ENCODE measurements around the gene THBS1.
A peak's percentile ranks its signal among the peaks of the same experiment; 100 is the strongest.

The THBS1 gene

DNA sequence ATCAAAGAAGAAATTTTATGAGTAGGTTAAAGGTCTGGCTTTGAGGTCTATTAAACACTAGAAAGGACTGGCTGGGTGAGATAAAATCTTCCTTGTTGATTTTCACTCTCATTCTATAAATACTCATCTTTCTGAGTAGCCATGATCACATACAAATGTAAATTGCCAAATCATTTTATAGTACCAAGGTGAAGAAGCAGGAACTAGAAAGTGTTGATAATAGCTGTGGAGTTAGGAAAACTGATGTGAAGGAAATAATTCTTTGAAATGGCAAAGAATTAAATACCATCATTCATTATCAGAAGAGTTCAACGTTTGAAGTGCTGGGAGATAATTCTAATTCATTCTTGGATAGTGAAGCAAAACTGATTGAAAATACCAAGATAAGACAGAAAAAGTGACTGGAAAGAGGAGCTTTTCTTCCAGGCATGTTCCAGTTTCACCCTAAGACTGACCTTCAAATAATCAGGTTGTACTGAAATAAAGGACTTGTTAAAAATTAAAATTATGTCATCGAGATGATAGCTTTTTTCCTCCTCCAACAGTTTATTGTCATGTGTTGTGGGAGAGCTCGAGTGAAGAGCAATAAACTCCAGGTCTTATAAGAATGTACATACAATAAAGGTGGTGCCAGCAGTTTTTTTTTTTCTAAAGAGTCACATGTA is 17.4 kb downstream of the THBS1 start:
- Histone ChIP-seq H3K36me3 (ENCODE audit: insufficient read depth, low read length) (peaks cover 34% of the 10 kb centered on the region), H3K27ac (ENCODE audit: low read depth, low read length) (peak overlapping the region; percentile 3), H3K4me3 (ENCODE audit: low read depth in 1 of 2, low read length in 2 of 2) (no peak overlapping the region), H3K4me1 (ENCODE audit: insufficient read depth, low read length) (peaks cover 22% of the 10 kb centered on the region), H3K9me3 (ENCODE audit: low read length) (no peaks in the 10 kb centered on the region), H3K9ac (ENCODE audit: low read length) (no peak overlapping the region), H3K27me3 (ENCODE audit: control insufficient read depth in 1 of 2, insufficient read depth in 2 of 2, low read length in 2 of 2) (no peaks in the 10 kb centered on the region)

DNA sequence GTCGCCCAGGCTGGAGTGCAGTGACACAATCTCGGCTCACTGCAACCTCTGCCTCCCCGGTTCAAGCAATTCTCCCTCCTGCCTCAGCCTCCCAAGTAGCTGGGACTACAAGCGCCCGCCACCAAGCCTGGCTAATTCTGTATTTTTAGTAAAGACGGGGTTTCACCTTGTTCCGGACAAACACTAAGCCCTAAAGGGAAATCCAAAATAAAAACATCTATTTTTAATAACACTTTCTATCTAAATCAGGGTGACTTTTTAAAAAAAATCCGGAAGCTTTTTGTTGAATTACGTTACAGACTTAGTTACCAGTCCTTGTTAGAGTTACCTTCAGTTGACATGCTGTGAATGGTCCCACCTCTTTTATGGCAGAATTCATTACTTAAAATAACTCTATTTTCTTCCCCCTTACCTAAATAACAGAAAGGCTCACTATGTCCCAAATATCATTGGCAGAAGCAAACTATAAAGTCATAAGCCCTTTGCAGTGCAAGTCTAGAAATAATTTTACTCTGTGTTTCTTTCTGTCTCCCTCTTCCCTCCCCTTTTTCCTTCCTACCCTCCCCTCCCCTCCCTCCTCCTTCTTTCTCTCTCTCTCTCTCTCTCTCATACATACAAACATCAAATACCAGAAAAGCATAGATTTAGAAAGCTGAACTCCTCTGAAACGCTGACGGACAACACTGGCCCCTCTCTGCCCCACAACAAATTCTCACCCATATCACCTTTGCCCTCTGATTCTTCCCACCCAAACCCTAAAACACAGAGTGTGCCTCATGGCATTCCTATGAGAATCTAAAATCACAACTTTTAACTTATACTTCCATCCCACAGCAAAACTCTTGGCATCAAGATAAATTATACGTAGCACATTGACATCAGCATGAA is 18.3 kb downstream of the THBS1 start:
- H3K27ac ChIP-seq (ENCODE audit: low read depth, low read length): no peak overlapping the region
- no peak overlapping the region for H3K4me3 ChIP-seq (ENCODE audit: low read depth in 1 of 2, low read length in 2 of 2)
- no peaks in the 10 kb centered on the region for H3K9me3 ChIP-seq (ENCODE audit: low read length)
- no peaks in the 10 kb centered on the region for H3K27me3 ChIP-seq (ENCODE audit: control insufficient read depth in 1 of 2, insufficient read depth in 2 of 2, low read length in 2 of 2)
- peaks cover 13% of the 10 kb centered on the region for H3K4me1 ChIP-seq (ENCODE audit: insufficient read depth, low read length)
- H3K36me3 ChIP-seq (ENCODE audit: insufficient read depth, low read length): peaks cover 26% of the 10 kb centered on the region
- H3K9ac ChIP-seq (ENCODE audit: low read length): no peak overlapping the region

DNA sequence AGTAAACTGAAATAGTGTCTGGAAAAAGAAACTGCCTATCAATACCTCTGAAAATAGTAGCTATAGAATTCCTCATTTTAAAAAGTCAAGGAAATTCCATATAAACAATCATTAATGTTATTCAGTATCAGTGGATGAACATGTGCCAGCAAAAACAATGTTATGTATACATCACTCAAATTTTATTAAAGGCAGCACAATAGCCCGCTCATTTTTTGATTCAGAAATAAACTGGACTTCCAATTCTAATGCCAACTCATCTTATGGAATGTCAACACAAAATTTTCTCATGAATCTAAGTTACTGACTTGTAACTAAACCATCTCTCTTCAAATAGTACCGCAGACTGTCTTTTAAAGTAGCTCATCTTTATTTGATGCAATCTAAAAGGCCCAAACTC is 19.0 kb downstream of the THBS1 start:
- Histone ChIP-seq H3K27me3 (ENCODE audit: control insufficient read depth in 1 of 2, insufficient read depth in 2 of 2, low read length in 2 of 2) (no peaks in the 10 kb centered on the region), H3K9me3 (ENCODE audit: low read length) (no peaks in the 10 kb centered on the region), H3K4me3 (ENCODE audit: low read depth in 1 of 2, low read length in 2 of 2) (no peak overlapping the region), H3K9ac (ENCODE audit: low read length) (no peak overlapping the region), H3K4me1 (ENCODE audit: insufficient read depth, low read length) (peaks cover 11% of the 10 kb centered on the region), H3K27ac (ENCODE audit: low read depth, low read length) (no peak overlapping the region), H3K36me3 (ENCODE audit: insufficient read depth, low read length) (peaks cover 19% of the 10 kb centered on the region)

DNA sequence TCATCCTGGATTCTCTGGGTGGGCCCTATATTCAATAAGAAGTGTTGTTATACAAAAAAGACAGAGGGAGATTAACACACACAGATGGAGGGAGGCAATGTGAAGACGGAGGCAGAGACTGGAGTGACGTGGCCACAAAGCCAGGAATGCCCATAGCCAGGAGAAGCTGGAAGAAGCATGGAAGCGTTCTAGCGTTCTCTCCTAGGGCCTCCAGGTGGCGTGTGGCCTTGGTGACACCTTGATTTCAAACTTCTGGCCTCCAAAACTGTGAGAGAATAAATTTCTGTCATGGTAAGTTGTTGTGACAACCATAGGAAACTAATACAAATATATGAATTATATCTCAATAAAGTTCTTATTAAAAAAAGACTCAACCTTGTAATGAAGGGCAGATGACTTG is 21.3 kb downstream of the THBS1 start:
- Histone ChIP-seq H3K9ac (ENCODE audit: low read length) (no peak overlapping the region), H3K9me3 (ENCODE audit: low read length) (no peaks in the 10 kb centered on the region), H3K27me3 (ENCODE audit: control insufficient read depth in 1 of 2, insufficient read depth in 2 of 2, low read length in 2 of 2) (no peaks in the 10 kb centered on the region), H3K27ac (ENCODE audit: low read depth, low read length) (no peak overlapping the region), H3K4me3 (ENCODE audit: low read depth in 1 of 2, low read length in 2 of 2) (no peak overlapping the region), H3K4me1 (ENCODE audit: insufficient read depth, low read length) (peaks cover 7% of the 10 kb centered on the region), H3K36me3 (ENCODE audit: insufficient read depth, low read length) (no peaks in the 10 kb centered on the region)

DNA sequence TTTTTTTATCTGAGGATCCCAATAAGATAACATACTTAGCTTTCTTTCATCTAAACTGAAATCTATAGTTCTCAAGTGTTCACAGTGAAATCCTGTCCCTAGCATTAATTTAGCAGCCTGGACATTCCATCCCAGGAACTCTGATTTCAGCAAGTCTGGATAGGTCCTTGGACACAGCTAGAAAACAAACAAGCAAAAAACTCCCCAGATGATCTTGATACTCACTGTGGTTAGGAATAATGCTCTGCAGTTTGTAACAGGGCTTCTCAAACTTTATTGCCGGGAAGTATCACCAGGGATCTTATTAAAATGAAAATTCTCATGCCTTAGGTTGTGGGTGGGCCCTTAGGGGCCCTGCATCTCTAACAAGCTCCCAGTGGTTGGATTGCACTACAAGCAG is 24.3 kb downstream of the THBS1 start:
- H3K4me1 ChIP-seq (ENCODE audit: insufficient read depth, low read length): no peaks in the 10 kb centered on the region
- H3K36me3 ChIP-seq (ENCODE audit: insufficient read depth, low read length): no peaks in the 10 kb centered on the region

DNA sequence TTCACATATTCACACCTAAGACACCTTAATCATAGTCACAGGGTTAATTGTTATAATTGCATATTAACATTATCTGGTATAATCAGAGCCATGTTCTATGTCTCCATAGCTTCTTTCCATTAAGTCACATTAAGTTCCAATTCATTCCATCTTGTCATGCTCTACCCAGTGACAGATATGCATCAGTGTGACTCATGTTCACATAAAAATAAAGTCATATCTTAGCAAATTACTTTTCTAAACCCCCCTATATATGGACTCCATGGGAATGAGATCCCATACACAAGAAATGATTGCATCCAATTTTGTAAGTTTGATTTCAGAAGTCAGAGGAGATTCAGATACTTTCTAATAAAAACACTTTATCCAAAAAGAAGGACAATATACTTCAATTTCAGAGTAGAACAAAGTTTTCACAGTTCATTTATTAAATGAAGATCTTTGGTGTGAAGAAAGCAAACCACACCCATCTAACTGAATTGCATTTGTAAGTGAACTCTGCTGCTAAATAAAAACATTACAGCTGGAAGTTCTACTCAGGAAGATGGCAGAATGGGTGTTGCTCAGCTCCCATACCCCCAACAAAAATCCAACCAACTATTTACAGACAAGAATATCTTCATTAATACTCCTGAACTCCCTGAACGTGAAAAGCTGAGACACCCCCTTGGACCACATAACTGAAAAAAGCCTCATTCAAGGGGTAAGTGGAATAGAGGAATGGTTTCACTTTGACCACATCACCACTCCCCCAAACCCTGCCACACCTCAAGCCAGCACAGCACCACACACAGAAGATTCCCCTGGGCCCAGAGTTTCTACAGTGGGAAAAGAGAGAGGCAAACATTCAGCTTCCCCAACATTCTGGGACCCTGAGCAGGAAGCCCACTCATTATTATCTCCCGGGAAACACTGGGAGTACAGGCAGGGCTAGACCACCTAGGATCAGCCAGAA is 27.6 kb downstream of the THBS1 start:
- no peak overlapping the region for H3K27ac ChIP-seq (ENCODE audit: low read depth, low read length)

More for the DNA sequence above, 24.3 kb downstream of the THBS1 start:
- no peaks in the 10 kb centered on the region for H3K9me3 ChIP-seq (ENCODE audit: low read length)
- no peak overlapping the region for H3K9ac ChIP-seq (ENCODE audit: low read length)
- no peak overlapping the region for H3K4me3 ChIP-seq (ENCODE audit: low read depth in 1 of 2, low read length in 2 of 2)
- H3K27ac ChIP-seq (ENCODE audit: low read depth, low read length): no peak overlapping the region
- H3K27me3 ChIP-seq (ENCODE audit: control insufficient read depth in 1 of 2, insufficient read depth in 2 of 2, low read length in 2 of 2): no peaks in the 10 kb centered on the region

DNA sequence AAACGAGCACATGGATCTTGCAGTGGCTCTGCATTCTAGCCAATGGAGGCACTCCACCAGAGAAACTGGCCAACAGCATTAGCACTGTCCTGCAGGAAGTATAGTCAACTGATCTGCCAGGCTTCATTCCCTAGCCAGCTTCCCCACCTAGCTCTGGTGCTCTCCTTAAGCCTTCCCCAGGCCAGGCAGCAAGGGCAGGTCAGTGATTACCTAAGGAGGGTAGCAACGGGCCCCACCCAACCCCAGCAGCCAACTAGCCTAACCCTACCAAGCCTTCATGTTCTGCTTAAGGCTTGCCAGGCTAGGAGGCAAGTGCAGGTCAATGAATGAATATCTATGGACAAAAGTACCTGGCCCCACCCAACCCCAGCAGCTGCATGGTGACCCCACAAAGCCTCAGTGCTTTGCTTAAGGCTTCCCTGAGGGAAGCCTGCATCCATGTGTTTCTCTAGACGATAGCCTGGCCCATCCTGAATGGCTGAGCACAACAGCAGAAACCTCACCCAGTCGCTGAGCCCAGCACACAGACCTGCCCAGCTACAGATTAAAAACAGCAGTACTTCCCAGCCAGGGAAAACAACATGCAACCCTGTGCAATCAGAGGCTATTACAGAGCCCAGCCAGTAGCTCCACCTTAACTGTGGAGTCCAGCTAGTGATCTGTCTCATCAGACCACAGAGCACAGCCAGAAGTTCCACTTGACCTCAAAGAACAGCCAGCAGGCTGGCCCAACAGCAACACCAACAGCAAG is 28.5 kb downstream of the THBS1 start:
- Histone ChIP-seq H3K27me3 (ENCODE audit: control insufficient read depth in 1 of 2, insufficient read depth in 2 of 2, low read length in 2 of 2) (no peaks in the 10 kb centered on the region), H3K4me3 (ENCODE audit: low read depth in 1 of 2, low read length in 2 of 2) (no peak overlapping the region), H3K27ac (ENCODE audit: low read depth, low read length) (no peak overlapping the region)

More for the DNA sequence above, 27.6 kb downstream of the THBS1 start:
- no peaks in the 10 kb centered on the region for H3K4me1 ChIP-seq (ENCODE audit: insufficient read depth, low read length)
- H3K27me3 ChIP-seq (ENCODE audit: control insufficient read depth in 1 of 2, insufficient read depth in 2 of 2, low read length in 2 of 2): no peaks in the 10 kb centered on the region
- H3K36me3 ChIP-seq (ENCODE audit: insufficient read depth, low read length): no peaks in the 10 kb centered on the region
- no peak overlapping the region for H3K9ac ChIP-seq (ENCODE audit: low read length)
- H3K9me3 ChIP-seq (ENCODE audit: low read length): peaks cover 4% of the 10 kb centered on the region
- no peak overlapping the region for H3K4me3 ChIP-seq (ENCODE audit: low read depth in 1 of 2, low read length in 2 of 2)

DNA sequence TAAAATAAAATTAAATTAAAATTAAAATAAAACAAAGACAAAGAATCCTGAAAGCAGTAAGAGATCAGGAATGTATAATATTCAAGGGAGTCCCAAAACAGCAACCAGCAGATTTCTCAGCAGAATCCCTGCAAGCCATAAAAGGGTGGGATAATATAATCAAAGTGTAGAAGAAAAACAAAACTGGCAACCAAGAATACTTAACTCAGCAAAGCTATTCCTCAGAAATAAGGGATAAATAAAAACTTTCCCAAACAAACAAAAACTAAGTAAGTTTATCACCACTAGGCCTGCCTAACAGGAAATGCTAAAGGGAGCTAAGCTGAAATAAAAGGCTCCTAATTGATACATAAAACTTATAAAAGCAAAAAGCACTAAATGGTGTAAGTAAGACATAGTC is 29.8 kb downstream of the THBS1 start:
- Histone ChIP-seq H3K9ac (ENCODE audit: low read length) (no peak overlapping the region), H3K9me3 (ENCODE audit: low read length) (peaks cover 4% of the 10 kb centered on the region), H3K27ac (ENCODE audit: low read depth, low read length) (no peak overlapping the region), H3K4me1 (ENCODE audit: insufficient read depth, low read length) (no peaks in the 10 kb centered on the region), H3K27me3 (ENCODE audit: control insufficient read depth in 1 of 2, insufficient read depth in 2 of 2, low read length in 2 of 2) (no peaks in the 10 kb centered on the region), H3K4me3 (ENCODE audit: low read depth in 1 of 2, low read length in 2 of 2) (no peak overlapping the region), H3K36me3 (ENCODE audit: insufficient read depth, low read length) (no peaks in the 10 kb centered on the region)

More for the DNA sequence above, 28.5 kb downstream of the THBS1 start:
- H3K36me3 ChIP-seq (ENCODE audit: insufficient read depth, low read length): no peaks in the 10 kb centered on the region
- H3K9ac ChIP-seq (ENCODE audit: low read length): no peak overlapping the region
- H3K4me1 ChIP-seq (ENCODE audit: insufficient read depth, low read length): no peaks in the 10 kb centered on the region
- peaks cover 4% of the 10 kb centered on the region for H3K9me3 ChIP-seq (ENCODE audit: low read length)

DNA sequence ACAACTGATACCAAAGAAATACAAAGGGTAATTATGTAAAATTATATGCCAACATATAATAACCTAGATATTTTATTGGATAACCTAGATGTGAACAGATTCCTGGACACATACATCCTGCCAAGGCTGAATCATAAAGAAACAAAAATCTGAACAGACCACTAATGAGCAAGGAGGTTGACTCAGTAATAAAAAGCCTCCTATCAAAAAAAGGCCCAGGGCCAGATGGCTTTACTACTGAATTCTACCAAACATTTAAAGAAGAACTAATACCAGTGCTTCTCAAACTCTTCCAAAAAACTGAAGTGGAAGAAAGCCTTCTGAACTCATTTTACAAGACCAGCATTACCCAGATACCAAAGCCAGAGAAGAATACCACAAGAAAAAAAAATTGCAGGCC is 32.4 kb downstream of the THBS1 start:
- Histone ChIP-seq H3K27me3 (ENCODE audit: control insufficient read depth in 1 of 2, insufficient read depth in 2 of 2, low read length in 2 of 2) (no peaks in the 10 kb centered on the region), H3K27ac (ENCODE audit: low read depth, low read length) (no peak overlapping the region), H3K4me3 (ENCODE audit: low read depth in 1 of 2, low read length in 2 of 2) (no peak overlapping the region), H3K4me1 (ENCODE audit: insufficient read depth, low read length) (no peaks in the 10 kb centered on the region), H3K36me3 (ENCODE audit: insufficient read depth, low read length) (no peaks in the 10 kb centered on the region), H3K9ac (ENCODE audit: low read length) (no peak overlapping the region), H3K9me3 (ENCODE audit: low read length) (peaks cover 4% of the 10 kb centered on the region)

DNA sequence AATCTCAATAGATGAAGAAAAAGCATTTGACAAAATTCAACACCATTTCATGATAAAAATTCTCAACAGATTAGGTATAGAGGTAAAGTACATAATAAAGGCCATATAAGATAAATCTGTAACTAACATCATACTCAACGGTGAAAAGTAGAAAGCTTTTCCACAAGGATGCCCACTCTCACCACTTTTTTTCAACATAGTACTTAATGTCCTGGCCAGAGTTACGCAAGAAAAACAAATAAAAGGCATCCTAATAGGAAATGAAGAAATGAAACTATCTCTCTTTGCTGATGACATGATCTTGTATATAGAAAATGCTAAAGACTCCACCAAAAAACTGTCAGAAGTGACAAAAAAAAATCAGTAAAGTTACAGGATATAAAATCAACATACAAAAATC is 33.0 kb downstream of the THBS1 start:
- Histone ChIP-seq H3K4me1 (ENCODE audit: insufficient read depth, low read length) (no peaks in the 10 kb centered on the region), H3K27ac (ENCODE audit: low read depth, low read length) (no peak overlapping the region), H3K36me3 (ENCODE audit: insufficient read depth, low read length) (no peaks in the 10 kb centered on the region), H3K9ac (ENCODE audit: low read length) (no peak overlapping the region), H3K4me3 (ENCODE audit: low read depth in 1 of 2, low read length in 2 of 2) (no peak overlapping the region), H3K9me3 (ENCODE audit: low read length) (peaks cover 4% of the 10 kb centered on the region), H3K27me3 (ENCODE audit: control insufficient read depth in 1 of 2, insufficient read depth in 2 of 2, low read length in 2 of 2) (no peaks in the 10 kb centered on the region)

All from muscle layer of colon (tissue), 2 donors.